Vagina (tissue), 2 donors: ENCODE data around the gene CALM3.

Experiments
- CTCF ChIP-seq, 3 experiments: fragments of 450-650 bp in 2 of 3; fragments of 200-600 bp in 1 of 3; sonication (generic) in 1 of 3; IDR thresholded peaks; one replicate each; pipeline ENCODE4 v1.5.1; 2017 to 2019; ENCODE audit warnings: antibody characterized with exemption in 3 of 3, mild to moderate bottlenecking in 2 of 3, moderate library complexity in 2 of 3
- POLR2A ChIP-seq, 2 donors: fragments of 450-650 bp; IDR thresholded peaks; one replicate each; pipeline ENCODE4 v1.6.1; 2017; ENCODE audit warnings: antibody characterized with exemption in 2 of 2, mild to moderate bottlenecking in 2 of 2, moderate library complexity in 2 of 2
- POLR2AphosphoS5 ChIP-seq, 2 donors: sonication (generic); formaldehyde crosslinking; IDR thresholded peaks; one replicate each; pipeline ENCODE4 v1.9.0; 2017; ENCODE audit warnings: antibody characterized with exemption in 2 of 2, mild to moderate bottlenecking in 2 of 2, low read depth in 1 of 2; ENCODE audit not compliant: insufficient read depth in 1 of 2

- no peak for TF ChIP-seq CTCF (IDR thresholded peaks at IDR 0.05)
- TF ChIP-seq POLR2A (IDR thresholded peaks at IDR 0.05), result no peak
- TF ChIP-seq POLR2AphosphoS5 (IDR thresholded peaks at IDR 0.05; ENCODE audit: insufficient read depth in 1 of 2, low read depth in 1 of 2), result no peak
Measured at GRCh38 chr19:46552891-46553290, 48.2 kb upstream of the CALM3 start.
